HG03280 (cell line): ENCODE data around the gene PHC1.

Source experiments
- ATAC-seq: cut with Tn5 transposase; IDR thresholded peaks from one replicate; pipeline ENCODE4 v1.9.1; 2021; ENCODE audit warnings: mild to moderate bottlenecking, moderate library complexity; ENCODE audit not compliant: unreplicated experiment

PHC1 gene

DNA sequence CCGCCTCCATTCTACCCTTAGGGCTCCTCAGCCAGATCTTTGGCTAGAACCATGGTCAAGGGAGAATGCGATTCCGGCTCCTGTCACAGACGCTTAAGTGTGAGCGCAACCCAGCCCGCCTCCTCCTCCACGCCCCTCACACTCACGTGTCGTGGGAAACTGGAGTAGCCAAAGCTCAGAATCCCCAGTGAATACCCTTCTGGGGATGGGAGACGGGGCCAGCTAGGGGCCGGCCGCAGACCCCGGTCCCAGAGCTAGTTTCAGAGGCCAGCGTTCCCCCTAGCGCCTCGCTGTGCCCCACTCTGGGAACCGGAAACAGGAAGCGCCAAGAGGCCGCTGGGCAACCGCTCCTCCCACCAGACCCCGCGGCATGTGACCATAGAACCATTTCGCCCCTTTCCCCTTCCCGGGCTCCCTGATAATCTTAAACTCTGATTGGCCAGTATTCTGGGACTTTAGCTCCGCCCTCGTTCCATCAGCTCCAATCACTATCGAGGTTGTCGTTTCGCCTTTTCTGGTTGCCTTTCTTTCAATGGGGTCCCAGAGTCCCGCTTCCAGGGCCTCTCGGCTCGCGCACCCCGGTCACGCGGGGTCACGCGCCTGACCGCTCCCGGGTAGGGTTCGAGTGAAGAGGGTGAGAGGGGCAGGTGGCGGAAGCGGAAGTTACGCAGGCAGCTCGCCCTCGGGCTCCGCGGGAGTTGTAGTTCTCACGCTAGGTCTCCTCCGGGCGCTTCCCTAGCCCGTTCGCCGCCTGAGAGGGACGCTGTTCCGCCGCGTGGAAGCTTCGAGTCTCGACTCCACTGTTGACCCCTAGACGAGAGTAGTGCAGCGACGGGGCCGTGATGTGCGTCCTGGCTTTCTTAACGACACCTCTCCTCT lies 35.3 kb downstream of the PHC1 start, which contains the start of gene M6PR:
M6PR (minus strand) TSS at position 304 of the 879 bp plus-strand sequence. CDS start 3,241 bp downstream, outside the sequence.
- ATAC-seq: peak; percentile 85

- peak; percentile 13 for ATAC-seq
Measured at GRCh38 chr12:8950221-8950527, 35.9 kb downstream of the PHC1 start.

DNA sequence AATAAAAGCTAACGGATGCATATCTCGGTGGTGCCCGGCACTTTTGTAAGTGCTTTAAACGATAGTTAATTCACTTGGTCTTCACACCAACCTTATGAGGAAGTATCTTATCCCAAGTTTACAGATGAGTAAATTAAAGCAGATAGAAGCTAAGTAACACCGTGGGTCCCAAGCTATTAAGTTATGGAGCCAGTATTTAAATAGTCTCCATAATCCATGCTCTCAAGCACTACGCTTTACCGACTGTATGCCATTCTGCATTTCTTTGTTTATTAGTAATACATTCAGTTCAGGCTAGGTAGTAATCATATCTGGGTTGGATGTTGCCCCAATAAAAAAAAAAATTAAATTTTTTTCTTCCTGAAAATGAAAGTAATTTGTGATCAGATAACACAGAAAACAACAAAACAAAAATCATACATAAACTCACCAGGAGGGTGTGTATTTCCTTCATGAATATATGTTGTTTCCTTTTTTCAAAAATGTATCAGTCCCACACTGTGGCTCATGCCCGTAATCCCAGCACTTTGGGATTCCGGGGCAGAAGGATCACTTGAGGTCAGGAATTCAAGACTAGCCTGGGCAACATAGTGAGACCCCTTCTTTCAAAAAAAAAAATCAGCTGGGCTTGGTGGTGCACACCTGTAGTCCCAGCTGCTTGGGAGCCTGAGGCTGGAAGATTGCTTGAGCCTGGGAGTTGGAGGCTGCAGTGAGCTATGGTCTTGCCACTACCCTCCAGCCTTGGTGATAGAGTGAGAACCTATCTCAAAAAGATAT lies 36.6 kb downstream of the PHC1 start:
- ATAC-seq: no peak

GRCh38 chr12:8951744-8952143 lies 37.4 kb downstream of the PHC1 start:
- no peak for ATAC-seq

GRCh38 chr12:8953773-8954402 lies 39.6 kb downstream of the PHC1 start:
- ATAC-seq: no peak

DNA sequence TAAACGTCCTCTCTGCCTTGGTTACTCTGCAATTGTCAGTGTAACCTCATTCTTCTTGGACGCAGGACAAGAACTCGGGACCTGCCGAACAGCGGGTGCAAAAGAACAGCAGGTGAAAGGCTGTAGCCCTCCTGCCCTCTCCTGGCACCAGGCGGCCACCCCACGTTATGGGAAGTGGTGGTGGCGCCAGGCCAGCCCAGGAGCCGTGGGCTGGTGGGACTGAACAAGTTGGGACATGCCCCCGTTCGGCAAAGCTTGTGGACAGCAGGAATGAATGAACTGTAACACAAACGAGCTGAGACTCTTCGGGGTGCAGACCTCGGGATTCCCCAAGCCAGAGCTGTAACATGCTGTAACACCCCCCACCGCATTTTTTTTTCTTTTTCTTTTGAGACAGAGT lies 41.8 kb downstream of the PHC1 start:
- no peak for ATAC-seq

- ATAC-seq: no peak
Measured at GRCh38 chr12:8956772-8957171, 42.5 kb downstream of the PHC1 start.

- ATAC-seq: no peak
Measured at GRCh38 chr12:8957561-8957960, 43.3 kb downstream of the PHC1 start.

- ATAC-seq: no peak
Measured at GRCh38 chr12:8958066-8958465, 43.8 kb downstream of the PHC1 start.

- ATAC-seq: no peak
Measured at GRCh38 chr12:8960176-8960575, 45.9 kb downstream of the PHC1 start.

GRCh38 chr12:8968761-8969160 lies 54.5 kb downstream of the PHC1 start:
- no peak for ATAC-seq

DNA sequence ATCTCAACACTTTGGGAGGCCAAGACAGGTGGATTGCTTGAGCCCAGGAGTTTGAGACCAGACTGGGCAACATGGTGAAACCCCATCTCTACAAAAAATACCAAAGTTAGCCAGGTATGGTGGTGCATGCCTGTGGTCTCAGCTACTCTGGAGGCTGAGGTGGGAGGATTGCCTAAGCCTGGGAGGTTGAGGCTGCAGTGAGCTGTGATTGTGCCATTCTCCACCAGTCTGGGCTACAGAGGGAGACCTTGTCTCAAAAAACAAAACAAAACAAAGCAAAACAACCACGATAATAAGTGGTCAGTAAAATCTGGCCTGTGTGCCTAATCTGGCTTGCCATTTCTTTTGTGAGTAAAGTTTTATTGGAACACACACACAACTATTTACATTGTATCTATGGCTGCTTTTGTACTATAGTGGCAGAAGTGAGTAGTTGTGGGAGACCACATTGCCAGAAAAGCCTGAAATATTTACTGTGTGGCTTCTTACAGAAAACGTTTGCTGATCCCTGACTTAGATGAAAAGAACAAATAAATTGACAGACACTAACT lies 55.6 kb downstream of the PHC1 start:
- ATAC-seq: no peak

- no peak for ATAC-seq
Measured at GRCh38 chr12:8970432-8970831, 56.1 kb downstream of the PHC1 start.

- ATAC-seq: no peak
Measured at GRCh38 chr12:8980137-8980536, 65.8 kb downstream of the PHC1 start.

DNA sequence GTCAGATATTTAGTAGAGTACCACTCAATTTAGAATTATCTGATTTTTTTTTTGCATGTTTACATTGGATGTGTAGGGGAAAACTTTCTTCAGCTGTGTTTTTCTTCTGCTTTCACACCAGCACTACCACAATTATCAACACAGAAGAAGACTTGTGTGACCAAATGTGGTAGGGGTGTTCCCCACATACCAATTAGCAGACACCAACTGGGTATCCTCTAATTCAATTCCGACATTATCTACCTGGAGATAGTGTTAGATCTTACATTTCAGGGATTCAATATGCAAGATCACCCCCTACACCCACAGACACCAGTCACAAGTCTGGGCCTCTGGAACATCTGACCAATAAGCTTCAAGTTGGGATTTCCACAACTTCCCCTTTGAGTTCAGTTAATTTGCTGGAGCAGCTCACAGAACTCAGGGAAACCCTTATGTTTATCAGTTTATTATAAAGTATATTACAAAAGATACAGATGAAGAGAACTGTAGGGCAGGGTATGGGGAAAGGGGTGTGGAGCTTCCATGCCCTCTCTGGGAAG lies 71.0 kb downstream of the PHC1 start:
- ATAC-seq: no peak

DNA sequence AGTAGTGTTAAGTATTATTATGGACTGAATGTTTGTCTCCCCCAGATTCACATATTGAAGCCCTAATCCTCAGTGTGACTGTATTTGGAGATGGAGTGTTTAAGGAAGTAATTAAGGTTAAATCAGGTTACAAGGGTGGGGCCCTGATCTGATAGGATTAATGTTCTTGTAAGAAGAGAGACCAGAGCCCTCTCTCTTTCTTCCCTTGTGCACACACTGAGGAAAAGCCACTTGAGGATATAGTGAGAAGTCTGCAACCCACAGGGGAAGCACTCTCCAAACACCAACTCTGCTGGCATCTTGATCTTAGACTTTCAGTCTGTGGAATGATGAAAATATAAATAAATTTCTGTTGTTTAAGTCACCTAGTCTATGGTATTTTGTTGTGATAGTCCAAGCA lies 72.9 kb downstream of the PHC1 start:
- no peak for ATAC-seq

- no peak for ATAC-seq
Measured at GRCh38 chr12:8987685-8988084, 73.4 kb downstream of the PHC1 start.

DNA sequence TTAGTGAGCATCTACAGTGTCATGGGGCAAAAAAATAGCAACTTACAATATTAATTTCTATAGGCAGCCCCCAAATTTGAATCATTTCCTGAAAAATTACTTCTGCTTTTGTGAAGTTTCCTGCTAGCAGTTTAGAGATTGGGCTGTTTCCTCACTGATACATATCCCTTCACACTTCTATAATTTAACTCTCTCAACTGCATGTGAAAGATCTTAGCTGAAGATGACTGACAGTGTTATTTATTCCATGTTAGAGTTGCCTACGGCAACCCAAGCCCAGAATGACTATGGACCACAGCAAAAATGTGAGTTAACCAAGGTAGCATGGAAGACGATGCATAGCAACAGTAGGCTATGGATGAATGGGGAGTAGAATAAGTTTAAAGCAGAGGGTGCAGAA lies 75.1 kb downstream of the PHC1 start, which contains the start of gene KLRG1:
KLRG1 (plus strand) TSS at position 134 of the 400 bp plus-strand sequence; CDS start at position 224, 90 bp downstream.
- no peak for ATAC-seq
